H1 (cell line): ENCODE results near the gene DOC2A. TPM values are rescaled to one million over a fixed set of nuclear protein-coding genes. Genes with fewer than 3 reads are reported as not detected.

Source experiments
- CTCF ChIA-PET: fragments of 300-600 bp; sonication (Branson Sonifier 250); formaldehyde crosslinking; loops from one replicate; lab custom pipeline; 2021; ENCODE audit not compliant: partially characterized antibody; lab: Charles Lee
- POLR2A ChIA-PET: fragments of 300-600 bp; sonication (Branson Sonifier 250); formaldehyde crosslinking; loops from one replicate; lab custom pipeline; 2021; ENCODE audit warnings: inconsistent platforms; ENCODE audit not compliant: partially characterized antibody; lab: Charles Lee
- DNase-seq, 2 experiments: peaks; one replicate each; pipeline versions ENCODE4 v3.0.0 to v3.0.0-alpha.2; 2010 to 2022; ENCODE audit warnings: low spot score in 2 of 2, low read depth in 1 of 2, mixed read lengths in 1 of 2
- FAIRE-seq: peaks from 2 replicates; lab custom pipeline; 2011; peaks lifted over from hg19 to GRCh38; lab: Jason Lieb, UNC
- H2AFZ ChIP-seq: 2 replicates; pipeline ENCODE4 v1.8.1; 2012; ENCODE audit warnings: low read length, inconsistent platforms
- H2AK5ac ChIP-seq: 2 replicates; pipeline ENCODE4 v1.6.1; 2013; ENCODE audit warnings: low read depth, low read length
- H2BK120ac ChIP-seq: replicated peaks from 2 replicates; pipeline ENCODE3; 2013; ENCODE audit warnings: low read depth, low read length, inconsistent platforms
- H2BK12ac ChIP-seq: 2 replicates; pipeline ENCODE4 v1.6.1; 2013; ENCODE audit warnings: low read depth, low read length
- H2BK15ac ChIP-seq: 2 replicates; pipeline ENCODE4 v1.6.1; 2013; ENCODE audit warnings: low read length
- H2BK20ac ChIP-seq: 2 replicates; pipeline ENCODE4 v1.6.1; 2013; ENCODE audit warnings: low read length
- H2BK5ac ChIP-seq: 2 replicates; pipeline ENCODE4 v1.6.1; 2013; ENCODE audit warnings: low read depth, low read length
- H3K14ac ChIP-seq: 2 replicates; pipeline ENCODE4 v1.6.1; 2013; ENCODE audit warnings: inconsistent platforms; ENCODE audit not compliant: insufficient read length
- H3K18ac ChIP-seq: 2 replicates; pipeline ENCODE4 v1.6.1; 2013; ENCODE audit warnings: low read length; ENCODE audit errors: extremely low read depth
- H3K23ac ChIP-seq: 2 replicates; pipeline ENCODE4 v1.6.1; 2013; ENCODE audit warnings: inconsistent platforms; ENCODE audit not compliant: insufficient read length
- H3K23me2 ChIP-seq: 2 replicates; pipeline ENCODE4 v1.6.1; 2013; ENCODE audit warnings: low read depth, low read length
- H3K27ac ChIP-seq: 2 replicates; pipeline ENCODE4 v1.6.1; 2011; ENCODE audit warnings: low read depth, low read length, inconsistent platforms
- H3K27me3 ChIP-seq, 4 experiments: replicated peaks in 1 of 4; 1 replicate in 1 of 4; 2 replicates in 3 of 4; pipeline versions ENCODE4 v1.6.1 to v1.8.1; 2011 to 2013; ENCODE audit warnings: low read length in 3 of 4, mild to moderate bottlenecking in 3 of 4, inconsistent platforms in 2 of 4, mixed read lengths in 2 of 4, moderate library complexity in 1 of 4; ENCODE audit not compliant: control insufficient read depth in 3 of 4, insufficient read depth in 3 of 4; ENCODE audit errors: extremely low read depth in 1 of 4
- H3K36me3 ChIP-seq, 4 experiments: 2 replicates each; pipeline versions ENCODE4 v1.6.1 to v1.8.1; 2011 to 2013; ENCODE audit warnings: mild to moderate bottlenecking in 4 of 4, low read length in 3 of 4, moderate library complexity in 2 of 4, control low read depth in 1 of 4, inconsistent platforms in 1 of 4; ENCODE audit not compliant: insufficient read depth in 4 of 4, control insufficient read depth in 2 of 4
- H3K4ac ChIP-seq: replicated peaks from 2 replicates; pipeline ENCODE3; 2013; ENCODE audit warnings: low read length, low read depth, mixed read lengths, inconsistent platforms; ENCODE audit not compliant: insufficient read length
- H3K4me1 ChIP-seq, 4 experiments: replicated peaks in 1 of 4; 1 replicate in 1 of 4; 2 replicates in 3 of 4; pipeline versions ENCODE4 v1.6.1 to v1.8.1; 2011 to 2013; ENCODE audit warnings: low read length in 3 of 4, inconsistent platforms in 2 of 4, mixed read lengths in 1 of 4; ENCODE audit not compliant: insufficient read depth in 4 of 4, control insufficient read depth in 3 of 4
- H3K4me2 ChIP-seq, 2 experiments: 2 replicates each; pipeline versions ENCODE4 v1.6.1 to v1.8.1; 2011 to 2013; ENCODE audit warnings: low read depth in 2 of 2, low read length in 2 of 2, control low read depth in 1 of 2, inconsistent platforms in 1 of 2, mild to moderate bottlenecking in 1 of 2; ENCODE audit not compliant: insufficient read depth in 1 of 2
- H3K4me3 ChIP-seq, 4 experiments: fragments of 200-600, 300-600 bp in 1 of 4; sonication (generic), shearing (Covaris generic), sonication (Bioruptor Twin) in 1 of 4; 2 replicates each; pipeline versions ENCODE4 v1.5.1 to v1.8.1; 2011 to 2016; ENCODE audit warnings: low read length in 4 of 4, low read depth in 3 of 4, control low read depth in 2 of 4, inconsistent platforms in 2 of 4, mild to moderate bottlenecking in 2 of 4, mixed read lengths in 1 of 4, moderate library complexity in 1 of 4; ENCODE audit not compliant: insufficient read depth in 2 of 4; ENCODE audit errors: extremely low read depth in 1 of 4
- H3K56ac ChIP-seq: replicated peaks from 2 replicates; pipeline ENCODE3; 2013; ENCODE audit warnings: low read depth, mild to moderate bottlenecking, mixed read lengths, low read length, inconsistent platforms; ENCODE audit not compliant: insufficient read length
- H3K79me1 ChIP-seq: 2 replicates; pipeline ENCODE4 v1.6.1; 2013; ENCODE audit warnings: low read depth, low read length, control low read depth
- H3K79me2 ChIP-seq, 2 experiments: 2 replicates each; pipeline versions ENCODE4 v1.6.1 to v1.8.1; 2012 to 2013; ENCODE audit warnings: low read length in 2 of 2, mild to moderate bottlenecking in 2 of 2, inconsistent platforms in 1 of 2; ENCODE audit not compliant: insufficient read depth in 2 of 2, control insufficient read depth in 1 of 2
- H3K9ac ChIP-seq, 4 experiments: replicated peaks in 1 of 4; 1 replicate in 1 of 4; 2 replicates in 3 of 4; pipeline versions ENCODE4 v1.6.1 to v1.8.1; 2011 to 2013; ENCODE audit warnings: low read depth in 3 of 4, low read length in 3 of 4, control low read depth in 2 of 4, mild to moderate bottlenecking in 2 of 4, moderate library complexity in 2 of 4, inconsistent platforms in 1 of 4; ENCODE audit errors: extremely low read depth in 1 of 4
- H3K9me3 ChIP-seq, 2 experiments: 2 replicates each; pipeline versions ENCODE4 v1.6.1 to v1.8.1; 2012 to 2013; ENCODE audit warnings: mild to moderate bottlenecking in 2 of 2, moderate library complexity in 2 of 2, control low read depth in 1 of 2, inconsistent platforms in 1 of 2, low read depth in 1 of 2, low read length in 1 of 2, mixed read lengths in 1 of 2; ENCODE audit not compliant: insufficient read depth in 2 of 2
- H4K20me1 ChIP-seq, 2 experiments: replicated peaks in 1 of 2; 2 replicates each; pipeline versions ENCODE3 to v1.8.1; 2011 to 2013; ENCODE audit warnings: inconsistent platforms in 2 of 2, low read length in 2 of 2, mild to moderate bottlenecking in 1 of 2; ENCODE audit not compliant: insufficient read depth in 2 of 2, control insufficient read depth in 1 of 2
- H4K5ac ChIP-seq: 2 replicates; pipeline ENCODE4 v1.6.1; 2013; ENCODE audit warnings: low read length, low read depth, mixed read lengths, inconsistent platforms; ENCODE audit not compliant: insufficient read length
- H4K8ac ChIP-seq: 2 replicates; pipeline ENCODE4 v1.8.0; 2013; ENCODE audit warnings: mild to moderate bottlenecking, moderate library complexity, low read length, inconsistent platforms; ENCODE audit not compliant: insufficient read depth; ENCODE audit errors: extremely low read depth
- H4K91ac ChIP-seq: replicated peaks from 2 replicates; pipeline ENCODE3; 2013; ENCODE audit warnings: low read length, mixed read lengths, inconsistent platforms; ENCODE audit not compliant: insufficient read length
- ASH2L ChIP-seq: fragments of 200-600, 300-600 bp; sonication (generic); IDR thresholded peaks from one replicate; pipeline ENCODE4 v1.7.1; 2017; ENCODE audit warnings: low read length
- CEBPB ChIP-seq: IDR thresholded peaks from 2 replicates; pipeline ENCODE4 v1.6.1; 2012; ENCODE audit warnings: low read depth, low read length
- JUN ChIP-seq: IDR thresholded peaks from 2 replicates; pipeline ENCODE4 v1.6.1; 2011; ENCODE audit warnings: low read depth, mild to moderate bottlenecking, improper control_type of control experiment, low read length
- RFX5 ChIP-seq: IDR thresholded peaks from 2 replicates; pipeline ENCODE4 v1.6.1; 2011; ENCODE audit warnings: low read depth, low read length, improper control_type of control experiment, borderline replicate concordance
- TAF7 ChIP-seq: optimal IDR thresholded peaks from 2 replicates; pipeline ENCODE3; 2011; ENCODE audit warnings: low read depth, mild to moderate bottlenecking, inconsistent platforms, low read length, moderate library complexity, borderline replicate concordance
- WGBS, 2 experiments: shearing (Covaris generic) in 1 of 2; methylation state at CpG; one replicate each; pipeline versions ENCODE4 v1.1.6 to v1.1.7; 2013 to 2015; ENCODE audit warnings: low lambda C conversion rate in 2 of 2, mixed read lengths in 2 of 2, inconsistent platforms in 1 of 2, low coverage in 1 of 2, missing lambda C conversion rate in 1 of 2; ENCODE audit not compliant: insufficient replicate concordance in 2 of 2, insufficient coverage in 1 of 2, insufficient read length in 1 of 2; ENCODE audit errors: extremely low coverage in 1 of 2, missing lambda C conversion rate in 1 of 2; 5-methylcytosine and 5-hydroxymethylcytosine counted together
- polyA plus RNA-seq, 7 experiments: library from polyadenylated mRNA; depleted of rRNA in 3 of 7; stranded (reverse) in 5 of 7; unstranded in 2 of 7; fragments of >200 nt in 5 of 7; fragments of 200-250 nt in 2 of 7; gene quantifications; 1 replicate in 5 of 7; 2 replicates in 1 of 7; 4 replicates in 1 of 7; pipeline versions ENCODE4 v1.2.1 to v1.2.3, GENCODE V29; 2011 to 2013; ENCODE audit warnings: missing spikeins in 2 of 7, mixed read lengths in 2 of 7
- total RNA-seq: library from RNA; stranded (reverse); fragmentation: NEBNext Ultra II Directional; extraction: Animal tissue kit (Norgen Biotek cat#: 25700); gene quantifications from 2 replicates; pipeline ENCODE4 v1.2.1, GENCODE V29; 2021

The DOC2A gene
- total and polyA plus RNA-seq, 2 of the 8 experiments (the other 6 are each of a cell fraction or from before 2014, with no cell fraction given), result 13.9 to 20.7 TPM

GRCh38 chr16:30025574-30025973 lies 14.7 kb upstream of the DOC2A start:
- Histone ChIP-seq H3K79me1 (peaks cover 5% of the 10 kb centered on the region; the same call in 1 of the 2 replicates), H3K14ac (no peak overlapping the region), H3K4me1 (peaks cover 0 to 17% (median 10%) of the 10 kb centered on the region in 4 experiments; a peak in 4 of 7 replicates), H2BK12ac (no peak overlapping the region), H3K4me2 (no peak overlapping the region), H2AK5ac (no peak overlapping the region), H4K5ac (no peak overlapping the region), H2BK5ac (no peak overlapping the region), H4K91ac (no peak overlapping the region), H2BK120ac (no peak overlapping the region), H2BK20ac (no peak overlapping the region), H3K27me3 (no peaks in the 10 kb centered on the region), H3K9ac (no peak overlapping the region), H3K27ac (no peak overlapping the region), H4K20me1 (peaks cover 12 to 16% of the 10 kb centered on the region in 2 experiments), H3K56ac (no peak overlapping the region), H2AFZ (no peak overlapping the region), H2BK15ac (no peak overlapping the region), H4K8ac (no peak overlapping the region), H3K9me3 (no peaks in the 10 kb centered on the region), H3K23me2 (peaks cover 8% of the 10 kb centered on the region; the same call in 1 of the 2 replicates), H3K23ac (no peak overlapping the region), H3K79me2 (no peaks in the 10 kb centered on the region), H3K4ac (no peak overlapping the region), H3K36me3 (peaks cover 0 to 7% (median under 1%) of the 10 kb centered on the region in 4 experiments; a peak in 2 of 8 replicates), H3K18ac (no peak overlapping the region), H3K4me3 (no peak overlapping the region)
- whole genome bisulfite sequencing, 2 experiments, result 74% methylated on average over 5 of the region's 7 CpGs; no CpG with 5 or more reads in 1 of the 2 experiments
- FAIRE-seq (no peak), DNase-seq (no peak)
- CTCF ChIA-PET, result interaction anchor here (1.1 to 1.3 kb wide), 2 partner anchors 20 to 73 kb away, joined by 3 to 6 read pairs; no protein-coding TSS in a partner anchor
- POLR2A ChIA-PET, result interaction anchor here (0.7 to 1.2 kb wide), 2 partner anchors 17 to 25 kb away, joined by 3 to 4 read pairs; no protein-coding TSS in a partner anchor
- TF ChIP-seq TAF7, result no peak
- no peak for TF ChIP-seq CEBPB
- no peak for TF ChIP-seq ASH2L
- TF ChIP-seq JUN, result no peak
- no peak for TF ChIP-seq RFX5
